Sigmoid colon (tissue), 4 donors: ENCODE data around the gene CCDC188.

Source experiments
- CTCF ChIP-seq, 4 experiments: fragments of 450-650 bp in 3 of 4; fragments of 200-600 bp in 1 of 4; IDR thresholded peaks; one replicate each; pipeline ENCODE4 v1.5.1; 2016 to 2019; ENCODE audit warnings: antibody characterized with exemption in 4 of 4, mild to moderate bottlenecking in 3 of 4, moderate library complexity in 2 of 4
- EP300 ChIP-seq, 4 donors: sonication (generic); formaldehyde crosslinking; IDR thresholded peaks; one replicate each; pipeline ENCODE4 v1.6.1; 2017; ENCODE audit warnings: antibody characterized with exemption in 4 of 4
- POLR2A ChIP-seq, 2 donors: fragments of 450-650 bp; IDR thresholded peaks; one replicate each; pipeline ENCODE4 v1.6.1; 2016; ENCODE audit warnings: antibody characterized with exemption in 2 of 2, mild to moderate bottlenecking in 2 of 2, moderate library complexity in 2 of 2
- POLR2AphosphoS5 ChIP-seq, 4 donors: sonication (generic); formaldehyde crosslinking; IDR thresholded peaks; one replicate each; pipeline ENCODE4 v1.6.1; 2017; ENCODE audit warnings: antibody characterized with exemption in 4 of 4

- TF ChIP-seq CTCF (IDR thresholded peaks at IDR 0.05) = no peak
- no peak for TF ChIP-seq POLR2A (IDR thresholded peaks at IDR 0.05)
- TF ChIP-seq POLR2AphosphoS5 (IDR thresholded peaks at IDR 0.05) = peak in 3 of 4 donors; percentile 38 to 55 (median 49)
- no peak for TF ChIP-seq EP300 (IDR thresholded peaks at IDR 0.05)
Measured at GRCh38 chr22:20130731-20131596, 19.9 kb downstream of the CCDC188 start.
